K562 (cell line): ENCODE measurements around the gene ACOX1. TPM values are rescaled to one million over a fixed set of nuclear protein-coding genes. Genes with fewer than 3 reads are reported as not detected.

ENCODE experiments used
- polyA plus RNA-seq, 8 experiments: library from polyadenylated mRNA; depleted of rRNA in 4 of 8; stranded (reverse) in 5 of 8; unstranded in 3 of 8; fragments of >200 nt; fragmentation: Nextera tagmentation in 2 of 8; fragmentation: Illumina TruSeq in 1 of 8; extraction: Ambion mirVana in 2 of 8; extraction: Trizol in 1 of 8; gene quantifications; 2 replicates each; pipeline versions ENCODE4 v1.2.1 to v1.2.3, GENCODE V29; 2011 to 2014; ENCODE audit warnings: inconsistent platforms in 1 of 8, missing spikeins in 1 of 8
- total RNA-seq, 7 experiments: library from RNA; depleted of rRNA in 6 of 7; stranded (reverse); fragments of >200 nt in 6 of 7; fragmentation: Illumina TruSeq in 2 of 7; extraction: Trizol in 2 of 7; gene quantifications; 2 replicates each; pipeline versions ENCODE4 v1.2.1 to v1.2.3, GENCODE V29; 2011 to 2021; ENCODE audit warnings: low replicate concordance in 1 of 7
- TF ChIP-seq, protein P1 (sequence below), 2 experiments: fragments of 450-650 bp; formaldehyde crosslinking in 1 of 2; IDR thresholded peaks; 2 replicates each; pipeline versions ENCODE4 v1.4.0 to v1.6.1; 2014 to 2020; ENCODE audit warnings: mild to moderate bottlenecking in 2 of 2, borderline replicate concordance in 1 of 2, low read depth in 1 of 2

ACOX1 gene
- total and polyA plus RNA-seq, 9 of the 15 experiments (the other 6 are each of a cell fraction or from before 2014, with no cell fraction given), result 7.8 to 24.1 (median 14.5) TPM

DNA sequence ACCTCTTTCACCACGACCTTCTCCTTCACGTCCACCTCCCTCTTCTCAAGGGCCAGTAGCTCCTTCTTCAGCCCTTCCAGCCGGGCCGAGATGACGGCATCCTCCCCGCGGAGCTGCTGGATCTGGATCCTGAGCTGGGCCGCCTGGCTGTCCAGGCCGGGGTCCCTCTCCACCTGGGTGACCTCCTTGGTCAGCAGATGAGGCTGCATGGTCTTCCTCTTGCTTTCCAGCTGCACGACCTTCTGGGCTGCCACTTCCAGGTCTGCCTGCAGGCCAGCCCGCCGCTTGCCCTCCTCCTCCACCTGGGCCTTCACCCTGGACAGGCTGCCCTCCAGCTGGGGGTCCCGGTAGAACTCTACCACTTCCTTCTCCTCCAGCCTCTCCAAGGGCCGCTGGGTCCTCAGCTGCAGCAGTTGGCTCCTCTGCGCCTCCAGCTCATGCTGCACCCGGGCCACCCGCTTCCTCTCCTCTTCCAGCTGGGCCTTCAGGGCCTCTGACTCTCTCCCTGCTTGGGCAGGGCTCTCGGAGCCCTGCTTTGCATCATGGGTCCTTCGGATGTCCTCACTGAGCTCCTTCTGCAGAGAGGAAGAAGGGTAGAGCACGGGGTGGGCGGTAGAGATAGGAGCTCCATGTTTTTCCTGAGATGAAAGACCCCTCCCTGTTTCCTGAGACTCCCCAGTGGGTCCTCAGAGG, 31.1 kb upstream of the ACOX1 start (continued):
- TF ChIP-seq, protein P1, sequence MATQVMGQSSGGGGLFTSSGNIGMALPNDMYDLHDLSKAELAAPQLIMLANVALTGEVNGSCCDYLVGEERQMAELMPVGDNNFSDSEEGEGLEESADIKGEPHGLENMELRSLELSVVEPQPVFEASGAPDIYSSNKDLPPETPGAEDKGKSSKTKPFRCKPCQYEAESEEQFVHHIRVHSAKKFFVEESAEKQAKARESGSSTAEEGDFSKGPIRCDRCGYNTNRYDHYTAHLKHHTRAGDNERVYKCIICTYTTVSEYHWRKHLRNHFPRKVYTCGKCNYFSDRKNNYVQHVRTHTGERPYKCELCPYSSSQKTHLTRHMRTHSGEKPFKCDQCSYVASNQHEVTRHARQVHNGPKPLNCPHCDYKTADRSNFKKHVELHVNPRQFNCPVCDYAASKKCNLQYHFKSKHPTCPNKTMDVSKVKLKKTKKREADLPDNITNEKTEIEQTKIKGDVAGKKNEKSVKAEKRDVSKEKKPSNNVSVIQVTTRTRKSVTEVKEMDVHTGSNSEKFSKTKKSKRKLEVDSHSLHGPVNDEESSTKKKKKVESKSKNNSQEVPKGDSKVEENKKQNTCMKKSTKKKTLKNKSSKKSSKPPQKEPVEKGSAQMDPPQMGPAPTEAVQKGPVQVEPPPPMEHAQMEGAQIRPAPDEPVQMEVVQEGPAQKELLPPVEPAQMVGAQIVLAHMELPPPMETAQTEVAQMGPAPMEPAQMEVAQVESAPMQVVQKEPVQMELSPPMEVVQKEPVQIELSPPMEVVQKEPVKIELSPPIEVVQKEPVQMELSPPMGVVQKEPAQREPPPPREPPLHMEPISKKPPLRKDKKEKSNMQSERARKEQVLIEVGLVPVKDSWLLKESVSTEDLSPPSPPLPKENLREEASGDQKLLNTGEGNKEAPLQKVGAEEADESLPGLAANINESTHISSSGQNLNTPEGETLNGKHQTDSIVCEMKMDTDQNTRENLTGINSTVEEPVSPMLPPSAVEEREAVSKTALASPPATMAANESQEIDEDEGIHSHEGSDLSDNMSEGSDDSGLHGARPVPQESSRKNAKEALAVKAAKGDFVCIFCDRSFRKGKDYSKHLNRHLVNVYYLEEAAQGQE (IDR thresholded peaks at IDR 0.05; ENCODE audit: borderline replicate concordance), result no peak
- TF ChIP-seq, protein P1 (CRISPR knock-in tag; IDR thresholded peaks at IDR 0.05; ENCODE audit: low read depth), result no peak
